Karpas-422 (cell line): Measurements from ENCODE around the gene GRK3. TPM values are rescaled to one million over a fixed set of nuclear protein-coding genes. Genes with fewer than 3 reads are reported as not detected.

ENCODE experiments used
- DNase-seq: peaks from one replicate; pipeline ENCODE4 v3.0.0-alpha.2; 2015
- H2AFZ ChIP-seq: fragments of 200-600 bp; sonication (generic); 2 replicates; pipeline ENCODE4 v1.6.1; 2014; ENCODE audit warnings: antibody characterized with exemption, low read length, mixed read lengths
- H3K27ac ChIP-seq: fragments of 200-600 bp; sonication (generic); 2 replicates; pipeline ENCODE4 v1.5.1; 2014; ENCODE audit warnings: mild to moderate bottlenecking, low read length, moderate library complexity
- H3K27me3 ChIP-seq: fragments of 200-600 bp; sonication (generic); 2 replicates; pipeline ENCODE4 v1.6.1; 2014; ENCODE audit warnings: low read length, mixed read lengths
- H3K36me3 ChIP-seq: fragments of 200-600 bp; sonication (generic); 2 replicates; pipeline ENCODE4 v1.6.1; 2014; ENCODE audit warnings: low read length, mixed read lengths; ENCODE audit not compliant: insufficient read depth
- H3K4me1 ChIP-seq: fragments of 200-600 bp; sonication (generic); 2 replicates; pipeline ENCODE4 v1.6.1; 2014; ENCODE audit warnings: mild to moderate bottlenecking, low read length, mixed read lengths
- H3K4me2 ChIP-seq: fragments of 200-600 bp; sonication (generic); 2 replicates; pipeline ENCODE4 v1.6.1; 2014; ENCODE audit warnings: low read length, low read depth, mild to moderate bottlenecking; ENCODE audit not compliant: poor library complexity, severe bottlenecking
- H3K4me3 ChIP-seq: fragments of 200-600 bp; sonication (generic); 2 replicates; pipeline ENCODE4 v1.5.1; 2014; ENCODE audit warnings: mild to moderate bottlenecking, antibody characterized with exemption, low read length, mixed read lengths
- H3K79me2 ChIP-seq: fragments of 200-600 bp; sonication (generic); 2 replicates; pipeline ENCODE4 v1.6.1; 2014; ENCODE audit warnings: mild to moderate bottlenecking, low read length, mixed read lengths
- H3K9ac ChIP-seq: fragments of 200-600 bp; sonication (generic); 2 replicates; pipeline ENCODE4 v1.6.0; 2014; ENCODE audit warnings: low read length
- H3K9me2 ChIP-seq: fragments of 200-600 bp; sonication (generic), shearing (Covaris generic); replicated peaks from 2 replicates; pipeline ENCODE4 v1.6.0; 2014; ENCODE audit warnings: mild to moderate bottlenecking, low read length, moderate library complexity; ENCODE audit not compliant: insufficient read depth
- H3K9me3 ChIP-seq: fragments of 300-700, 200-600 bp; sonication (generic); 2 replicates; pipeline ENCODE4 v1.6.1; 2014; ENCODE audit warnings: low read length, mixed read lengths
- H4K20me1 ChIP-seq: fragments of 200-600 bp; sonication (generic); 2 replicates; pipeline ENCODE4 v1.6.1; 2014; ENCODE audit warnings: mild to moderate bottlenecking, antibody characterized with exemption, low read length, low read depth; ENCODE audit not compliant: insufficient read depth
- total RNA-seq: library from RNA; depleted of rRNA; stranded (reverse); fragments of >200 nt; shearing (Covaris generic); gene quantifications from 2 replicates; pipeline ENCODE4 v1.2.3, GENCODE V29; 2014; ENCODE audit warnings: low replicate concordance

Gene GRK3
- total RNA-seq, 1 experiment from 2014 or later: 2.0 TPM

DNA sequence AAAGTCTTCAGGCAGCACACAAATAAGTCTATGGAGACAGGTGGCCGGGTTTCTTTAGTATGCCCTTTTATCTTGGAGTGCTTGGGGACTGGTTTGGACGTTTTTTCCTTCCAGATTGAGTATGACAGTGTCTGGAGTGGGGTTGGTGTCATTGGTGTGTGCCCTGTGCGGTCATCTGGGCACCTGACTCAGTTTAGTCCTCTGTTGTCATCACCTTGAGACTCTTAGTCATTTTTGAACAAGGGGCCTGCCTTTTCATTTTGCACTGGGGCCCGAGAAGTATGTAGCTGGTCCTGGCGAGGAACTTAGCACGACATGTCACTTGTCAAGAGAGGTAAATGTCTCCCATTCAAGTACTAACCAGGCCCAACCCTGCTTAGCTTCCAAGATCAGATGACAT lies 150.3 kb downstream of the GRK3 start:
- Histone ChIP-seq H3K4me3 (no peak overlapping the region), H3K9ac (no peak overlapping the region), H3K9me3 (no peaks in the 10 kb centered on the region), H3K27me3 (no peaks in the 10 kb centered on the region), H3K4me2 (no peak overlapping the region), H3K4me1 (no peaks in the 10 kb centered on the region), H2AFZ (no peak overlapping the region), H3K36me3 (no peaks in the 10 kb centered on the region), H4K20me1 (no peaks in the 10 kb centered on the region), H3K9me2 (no peaks in the 10 kb centered on the region), H3K27ac (no peak overlapping the region), H3K79me2 (no peaks in the 10 kb centered on the region)
- DNase-seq: no peak

- Histone ChIP-seq H3K79me2 (no peaks in the 10 kb centered on the region), H3K9me3 (no peaks in the 10 kb centered on the region), H3K9me2 (no peaks in the 10 kb centered on the region), H2AFZ (no peak overlapping the region), H3K9ac (no peak overlapping the region), H3K27ac (no peak overlapping the region), H3K36me3 (no peaks in the 10 kb centered on the region), H3K27me3 (no peaks in the 10 kb centered on the region), H3K4me1 (no peaks in the 10 kb centered on the region), H4K20me1 (no peaks in the 10 kb centered on the region), H3K4me2 (no peak overlapping the region), H3K4me3 (no peak overlapping the region)
- DNase-seq: no peak
Observed at GRCh38 chr22:25716637-25717036, 152.2 kb downstream of the GRK3 start.

GRCh38 chr22:25718135-25718840 lies 153.8 kb downstream of the GRK3 start:
- DNase-seq: no peak
- Histone ChIP-seq H3K27ac (no peak overlapping the region), H3K9me2 (no peaks in the 10 kb centered on the region), H3K9me3 (no peaks in the 10 kb centered on the region), H4K20me1 (no peaks in the 10 kb centered on the region), H2AFZ (no peak overlapping the region), H3K36me3 (no peaks in the 10 kb centered on the region), H3K4me2 (no peak overlapping the region), H3K4me1 (no peaks in the 10 kb centered on the region), H3K9ac (no peak overlapping the region), H3K27me3 (no peaks in the 10 kb centered on the region), H3K4me3 (no peak overlapping the region), H3K79me2 (no peaks in the 10 kb centered on the region)

- no peak overlapping the region for H3K4me2 ChIP-seq
Observed at GRCh38 chr22:25722223-25722622, 157.7 kb downstream of the GRK3 start.

DNA sequence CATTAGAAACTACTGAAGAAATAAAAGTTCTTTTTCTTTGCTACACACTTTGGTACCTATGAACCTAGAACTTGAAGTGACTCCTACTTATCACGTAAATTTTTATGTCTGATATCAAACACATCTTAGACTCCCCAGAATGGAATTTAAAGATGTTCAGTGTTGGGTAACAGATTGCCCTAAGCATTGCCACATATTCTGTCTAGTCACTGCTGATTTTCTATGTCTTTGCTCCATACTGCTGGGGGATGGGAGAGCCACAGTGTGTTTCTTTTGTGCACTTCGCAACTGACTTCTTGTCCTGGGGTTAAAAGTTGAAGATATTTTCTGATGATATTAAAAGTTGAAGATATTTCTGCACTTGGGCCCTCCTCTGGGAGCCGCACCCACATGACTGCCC lies 158.2 kb downstream of the GRK3 start:
- Histone ChIP-seq H2AFZ (no peak overlapping the region), H3K9me3 (no peaks in the 10 kb centered on the region), H3K4me2 (no peak overlapping the region), H3K9me2 (no peaks in the 10 kb centered on the region), H3K4me3 (no peak overlapping the region), H3K4me1 (no peaks in the 10 kb centered on the region), H3K27me3 (no peaks in the 10 kb centered on the region), H3K79me2 (no peaks in the 10 kb centered on the region), H3K27ac (no peak overlapping the region), H3K36me3 (no peaks in the 10 kb centered on the region), H3K9ac (no peak overlapping the region), H4K20me1 (no peaks in the 10 kb centered on the region)
- no peak for DNase-seq

More at GRCh38 chr22:25722223-25722622, 157.7 kb downstream of the GRK3 start:
- Histone ChIP-seq H3K9ac (no peak overlapping the region), H2AFZ (no peak overlapping the region), H3K4me3 (no peak overlapping the region), H3K4me1 (no peaks in the 10 kb centered on the region), H3K9me3 (no peaks in the 10 kb centered on the region), H3K27me3 (no peaks in the 10 kb centered on the region), H3K27ac (no peak overlapping the region), H3K79me2 (no peaks in the 10 kb centered on the region), H3K36me3 (no peaks in the 10 kb centered on the region), H3K9me2 (no peaks in the 10 kb centered on the region), H4K20me1 (no peaks in the 10 kb centered on the region)
- DNase-seq: no peak

DNA sequence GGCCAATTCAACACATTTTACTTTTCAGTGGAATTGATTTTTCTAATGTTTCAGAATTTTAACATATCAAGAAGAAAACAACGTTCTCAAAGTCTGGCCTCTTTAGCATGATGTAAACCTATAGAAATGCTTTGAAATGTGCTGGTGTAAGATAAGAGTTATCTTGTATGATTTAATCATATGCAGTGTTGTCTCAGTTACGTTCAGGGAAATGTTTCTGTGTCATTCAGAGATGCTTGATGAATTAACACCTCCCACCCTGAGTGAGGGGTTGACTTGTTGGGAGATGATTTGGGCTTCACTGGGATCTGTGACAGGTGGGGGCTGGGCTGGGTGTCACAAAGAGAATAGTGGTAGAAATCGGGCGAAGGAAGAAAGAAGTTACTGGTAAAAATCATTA lies 161.8 kb downstream of the GRK3 start:
- H2AFZ ChIP-seq: no peak overlapping the region
- no peak overlapping the region for H3K4me3 ChIP-seq
- no peaks in the 10 kb centered on the region for H4K20me1 ChIP-seq
- H3K9me2 ChIP-seq: no peaks in the 10 kb centered on the region
- no peak for DNase-seq
- H3K79me2 ChIP-seq: no peaks in the 10 kb centered on the region
- no peaks in the 10 kb centered on the region for H3K27me3 ChIP-seq
- H3K36me3 ChIP-seq: no peaks in the 10 kb centered on the region
- H3K4me2 ChIP-seq: no peak overlapping the region
- H3K9ac ChIP-seq: no peak overlapping the region
- H3K9me3 ChIP-seq: no peaks in the 10 kb centered on the region
- H3K27ac ChIP-seq: no peak overlapping the region
- H3K4me1 ChIP-seq: no peaks in the 10 kb centered on the region

GRCh38 chr22:25728071-25728470 lies 163.6 kb downstream of the GRK3 start:
- Histone ChIP-seq H3K9ac (no peak overlapping the region), H3K4me2 (no peak overlapping the region), H3K27ac (no peak overlapping the region), H3K36me3 (no peaks in the 10 kb centered on the region), H2AFZ (no peak overlapping the region), H4K20me1 (no peaks in the 10 kb centered on the region), H3K4me3 (no peak overlapping the region), H3K79me2 (no peaks in the 10 kb centered on the region), H3K27me3 (no peaks in the 10 kb centered on the region), H3K9me2 (no peaks in the 10 kb centered on the region), H3K4me1 (no peaks in the 10 kb centered on the region), H3K9me3 (no peaks in the 10 kb centered on the region)
- DNase-seq: no peak

DNA sequence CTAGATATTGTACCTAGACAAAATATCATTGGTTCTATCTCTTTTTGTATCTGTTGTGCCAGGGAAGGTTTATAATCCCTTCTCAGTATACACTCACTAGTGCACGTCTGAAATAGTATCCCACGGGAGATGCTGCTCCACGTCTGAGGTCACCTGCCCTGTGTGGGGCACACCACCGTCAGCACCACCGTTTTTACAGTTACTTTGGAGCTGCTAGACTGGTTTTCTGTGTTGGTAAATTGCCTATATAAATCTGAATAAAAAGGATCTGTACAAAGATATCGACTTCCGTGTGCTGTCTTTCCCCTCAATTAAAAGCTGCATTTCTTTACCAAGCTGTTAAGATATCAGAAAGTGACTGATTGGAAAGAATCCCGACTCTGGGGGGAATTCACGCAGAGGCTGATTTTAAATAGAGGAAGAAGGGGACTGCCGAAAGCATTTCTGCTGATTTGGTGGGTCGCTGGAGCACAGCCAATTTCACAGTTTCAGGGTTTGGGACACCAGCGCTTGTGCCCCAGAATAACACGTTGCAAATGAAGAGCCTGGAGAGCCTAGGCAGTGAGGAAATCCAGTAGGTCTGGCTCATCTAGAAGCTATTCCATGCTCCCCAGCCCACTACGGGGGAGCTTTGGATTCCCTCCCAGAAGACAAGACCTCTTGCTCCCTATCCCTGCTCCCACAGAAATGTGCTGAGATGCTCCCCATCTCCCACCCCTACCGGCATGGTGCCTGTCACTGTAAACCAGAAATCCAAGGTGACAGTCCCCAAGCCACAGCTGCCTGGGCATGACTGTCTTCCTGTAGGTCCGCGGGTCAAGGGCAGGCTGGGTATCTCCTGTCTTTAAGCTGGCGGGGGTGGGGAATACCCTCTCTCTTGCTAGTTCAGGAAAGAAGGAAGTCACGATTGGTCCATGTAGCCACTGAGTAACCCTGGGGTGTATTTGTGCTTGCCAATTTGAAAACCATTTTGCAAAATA lies 164.8 kb downstream of the GRK3 start:
- H3K27ac ChIP-seq: no peak overlapping the region
- no peak overlapping the region for H2AFZ ChIP-seq

More for the DNA sequence above, 164.8 kb downstream of the GRK3 start:
- no peaks in the 10 kb centered on the region for H3K4me1 ChIP-seq
- no peaks in the 10 kb centered on the region for H3K9me3 ChIP-seq
- no peaks in the 10 kb centered on the region for H3K79me2 ChIP-seq
- H3K4me3 ChIP-seq: no peak overlapping the region
- no peaks in the 10 kb centered on the region for H3K27me3 ChIP-seq
- H3K9ac ChIP-seq: no peak overlapping the region
- H4K20me1 ChIP-seq: no peaks in the 10 kb centered on the region
- H3K9me2 ChIP-seq: no peaks in the 10 kb centered on the region
- no peak for DNase-seq
- H3K36me3 ChIP-seq: no peaks in the 10 kb centered on the region
- no peak overlapping the region for H3K4me2 ChIP-seq
